Mesodermal cell (in vitro differentiated cells): ENCODE measurements around the gene KBTBD6.

Experiments
- H3K27ac ChIP-seq: 2 replicates; pipeline ENCODE4 v1.7.0; 2013; ENCODE audit warnings: mild to moderate bottlenecking, low read depth, low read length, moderate library complexity; ENCODE audit not compliant: severe bottlenecking
- H3K36me3 ChIP-seq: 2 replicates; pipeline ENCODE4 v1.7.1; 2013; ENCODE audit warnings: mild to moderate bottlenecking, low read length, moderate library complexity; ENCODE audit not compliant: control insufficient read depth, insufficient read depth
- H3K4me1 ChIP-seq: one replicate; pipeline ENCODE4 v1.7.1; 2013; ENCODE audit warnings: mild to moderate bottlenecking, low read length; ENCODE audit not compliant: insufficient read depth, control insufficient read depth, poor library complexity, severe bottlenecking
- H3K4me3 ChIP-seq: 2 replicates; pipeline ENCODE4 v1.7.0; 2013; ENCODE audit warnings: low read length, control low read depth, mild to moderate bottlenecking; ENCODE audit not compliant: insufficient read depth, poor library complexity, severe bottlenecking; ENCODE audit errors: extremely low read depth
- H3K9me3 ChIP-seq: 2 replicates; pipeline ENCODE4 v1.7.1; 2013; ENCODE audit warnings: mild to moderate bottlenecking, low read length, moderate library complexity; ENCODE audit not compliant: control insufficient read depth
- WGBS, 2 experiments: methylation state at CpG; one replicate each; pipeline ENCODE4 v1.1.5; 2013; ENCODE audit warnings: missing lambda C conversion rate in 2 of 2; ENCODE audit not compliant: insufficient coverage in 2 of 2; 5-methylcytosine and 5-hydroxymethylcytosine counted together

The KBTBD6 gene

DNA sequence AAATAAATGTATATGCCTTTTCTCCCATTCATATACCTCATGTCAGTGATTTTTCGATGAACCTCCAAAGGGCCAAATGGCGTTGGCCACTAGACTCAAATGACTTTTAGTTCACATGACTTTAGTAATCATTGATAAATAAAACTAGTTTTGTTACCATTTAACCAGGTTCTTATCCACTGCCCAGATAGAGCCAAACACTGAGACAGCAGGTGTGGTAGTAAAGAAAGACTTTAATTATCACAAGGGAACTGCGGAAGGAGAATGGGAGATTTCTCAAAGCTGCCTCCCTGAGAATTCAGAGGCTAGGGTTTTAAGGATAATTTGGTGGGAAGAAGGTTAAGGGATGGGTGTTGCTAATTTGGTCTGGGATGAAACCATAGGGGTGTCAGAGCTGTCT is 19.4 kb upstream of the KBTBD6 start:
- WGBS, 2 experiments = 88 to 100% methylated on average over 1 of the region's 3 CpGs

DNA sequence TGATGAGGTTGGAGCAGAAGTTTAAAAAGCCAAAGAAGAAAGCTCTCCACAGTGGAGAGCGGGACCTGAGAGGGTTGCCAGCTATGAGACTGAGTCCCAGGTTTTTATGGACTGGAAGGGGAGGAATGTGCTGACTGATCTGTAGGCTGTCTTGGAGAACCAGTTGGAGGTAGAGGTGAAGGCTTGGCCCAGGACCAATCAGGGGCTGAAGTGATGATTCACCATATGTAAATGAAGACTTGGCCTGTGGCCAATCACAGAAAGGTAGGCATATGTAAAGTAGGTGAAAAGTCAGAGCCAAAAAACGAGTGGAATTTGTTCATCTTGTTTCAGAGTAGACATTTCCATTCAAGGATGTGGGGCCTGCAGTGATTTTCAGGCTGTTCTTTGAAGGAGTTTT is 17.5 kb upstream of the KBTBD6 start:
- Histone ChIP-seq H3K4me3 (no peak overlapping the region), H3K36me3 (no peaks in the 10 kb centered on the region), H3K4me1 (no peaks in the 10 kb centered on the region), H3K27ac (no peak overlapping the region), H3K9me3 (peaks cover 45% of the 10 kb centered on the region)
- 82 to 100% methylated on average over 1 of the region's 2 CpGs for WGBS, 2 experiments

More for the DNA sequence above, 19.4 kb upstream of the KBTBD6 start:
- Histone ChIP-seq H3K4me3 (no peak overlapping the region), H3K9me3 (peaks cover 41% of the 10 kb centered on the region), H3K27ac (no peak overlapping the region), H3K36me3 (no peaks in the 10 kb centered on the region), H3K4me1 (no peaks in the 10 kb centered on the region)

DNA sequence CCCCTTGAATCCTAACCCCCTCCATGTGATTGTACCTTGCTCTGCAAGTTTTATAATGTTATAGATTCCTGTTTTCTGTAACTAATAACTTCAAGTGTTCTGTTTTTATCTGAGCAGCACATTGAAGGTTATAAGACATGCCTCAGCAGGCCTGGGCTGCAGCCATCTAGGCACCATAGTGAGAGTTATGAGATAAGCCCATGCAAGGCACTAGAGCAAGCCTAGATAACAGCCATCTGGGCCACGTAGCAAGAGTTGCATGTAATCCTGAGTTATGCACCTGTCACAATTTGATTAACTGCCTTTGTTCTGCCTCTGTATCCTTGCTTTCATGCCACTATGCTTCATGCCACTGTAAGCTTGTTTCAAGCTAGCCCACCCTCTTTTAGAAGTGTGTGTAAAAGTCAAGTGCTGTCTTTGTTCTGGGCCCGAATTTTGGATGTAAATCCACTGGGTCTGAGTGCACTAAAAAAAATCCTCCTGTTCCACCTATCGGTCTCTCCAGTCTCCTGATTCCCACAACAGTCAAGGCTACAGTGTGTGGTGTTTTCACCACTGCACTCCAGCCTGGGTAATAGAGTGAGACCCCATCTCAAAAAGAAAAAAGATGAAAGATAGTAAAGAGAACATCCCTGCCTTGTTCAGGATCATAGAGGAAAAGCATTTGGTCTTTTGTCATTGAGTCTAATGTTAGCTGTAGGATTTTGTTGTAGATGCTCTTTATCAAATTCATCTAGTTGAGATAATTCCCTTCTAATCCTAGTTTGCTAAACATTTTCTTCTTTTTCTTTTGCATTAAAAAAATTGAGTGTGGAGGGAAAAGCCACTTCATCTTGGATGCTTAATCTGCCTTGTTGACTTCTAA is 16.0 kb upstream of the KBTBD6 start:
- Histone ChIP-seq H3K27ac (no peak overlapping the region), H3K4me3 (no peak overlapping the region), H3K36me3 (peaks cover 4% of the 10 kb centered on the region), H3K4me1 (no peaks in the 10 kb centered on the region), H3K9me3 (peaks cover 49% of the 10 kb centered on the region)
- WGBS, 2 experiments = 87 to 89% methylated on average over 1 to 2 of the region's 3 CpGs

DNA sequence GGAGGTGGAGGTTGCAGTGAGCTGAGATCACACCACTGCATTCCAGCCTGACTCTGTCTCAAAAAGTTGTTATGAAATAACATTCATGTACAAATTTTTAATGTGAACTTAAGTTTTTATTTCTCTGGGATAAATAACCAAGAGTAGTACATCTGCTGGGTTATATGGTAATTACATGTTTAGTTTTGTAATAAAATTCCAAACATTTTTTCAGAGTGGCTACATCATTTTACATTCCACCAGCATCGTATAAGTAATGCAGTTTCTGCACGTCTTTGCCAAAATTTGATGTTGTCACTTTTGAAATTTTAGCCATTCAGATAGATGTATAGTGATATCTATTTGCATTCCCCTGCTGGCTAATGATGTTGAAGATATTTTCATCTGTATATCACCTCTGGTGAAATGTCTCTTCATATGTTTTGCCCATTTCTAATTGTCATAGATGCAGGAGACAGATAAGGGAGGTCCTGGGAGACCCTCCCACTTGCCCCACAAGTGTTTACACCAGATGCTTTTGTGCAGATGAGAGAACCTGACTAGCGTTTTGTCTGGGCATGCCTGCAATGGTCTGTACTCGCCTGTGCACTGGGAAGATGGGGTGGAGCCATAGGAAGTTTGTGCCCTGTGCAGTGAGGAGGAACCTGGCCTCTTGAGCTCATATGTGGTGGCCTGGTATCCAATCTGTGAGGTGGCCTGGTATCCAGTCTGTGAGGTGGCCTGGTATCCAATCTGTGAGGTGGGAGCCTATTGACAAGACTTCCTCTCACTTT is 12.7 kb upstream of the KBTBD6 start:
- 90 to 100% methylated on average over 2 of the region's 4 CpGs for WGBS, 2 experiments
- H3K27ac ChIP-seq = no peak overlapping the region
- H3K9me3 ChIP-seq = peaks cover 34% of the 10 kb centered on the region
- H3K4me3 ChIP-seq = no peak overlapping the region
- H3K36me3 ChIP-seq = peaks cover 4% of the 10 kb centered on the region
- no peaks in the 10 kb centered on the region for H3K4me1 ChIP-seq

DNA sequence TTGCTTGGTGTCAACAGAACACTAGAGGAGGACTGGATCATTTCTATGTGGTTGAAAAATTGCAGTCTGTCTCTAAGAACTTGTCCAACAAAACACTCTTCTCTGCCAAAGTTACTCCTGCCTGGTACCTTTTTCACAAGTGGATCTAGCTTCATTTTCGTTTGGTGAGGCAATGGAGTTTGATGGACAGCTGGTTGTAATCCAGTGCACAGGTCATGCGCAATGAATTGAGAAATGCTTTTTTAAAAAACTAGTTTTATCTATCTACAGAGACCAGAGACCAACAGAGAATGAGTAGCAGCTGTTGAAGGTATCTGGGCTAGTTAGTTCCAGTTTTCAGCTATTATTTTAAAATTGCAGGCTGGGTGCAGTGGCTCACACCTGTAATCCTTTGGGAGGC is 12.0 kb upstream of the KBTBD6 start:
- H3K27ac ChIP-seq = no peak overlapping the region
- 100% methylated on average over 1 of the region's 2 CpGs; no CpG with 5 or more reads in 1 of the 2 experiments for WGBS, 2 experiments
- H3K36me3 ChIP-seq = peaks cover 4% of the 10 kb centered on the region
- H3K4me1 ChIP-seq = no peaks in the 10 kb centered on the region
- H3K9me3 ChIP-seq = peaks cover 26% of the 10 kb centered on the region
- no peak overlapping the region for H3K4me3 ChIP-seq

DNA sequence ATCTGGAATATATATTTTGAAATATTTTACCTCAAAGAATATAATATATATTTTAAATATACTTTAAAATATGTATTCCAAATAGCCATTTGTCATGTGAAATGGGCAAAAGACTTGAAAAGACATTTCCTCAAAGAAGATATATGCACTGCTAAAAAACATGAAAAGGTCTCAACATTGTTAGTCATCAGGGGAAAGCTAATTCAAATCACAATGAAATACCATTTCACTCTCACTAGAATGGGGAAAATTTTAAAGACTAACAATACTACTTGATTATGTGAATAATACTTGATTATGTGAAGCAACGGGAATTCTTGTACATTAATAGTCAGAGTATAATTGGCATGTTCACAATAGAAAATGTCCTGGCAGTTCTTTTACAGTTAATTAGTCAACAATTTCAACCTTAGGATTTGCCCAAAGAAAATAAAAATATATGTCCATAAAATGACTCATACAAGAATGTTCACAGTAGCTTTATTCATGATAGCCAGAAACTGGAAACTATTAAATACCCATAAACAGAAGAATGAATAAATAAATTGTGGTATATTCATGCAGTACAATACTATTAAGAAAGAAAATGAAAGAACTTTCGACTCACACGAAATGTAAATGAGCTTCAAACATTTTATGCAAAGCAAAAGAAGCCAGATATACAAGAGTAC is 6.8 kb upstream of the KBTBD6 start:
- H3K9me3 ChIP-seq = peaks cover under 1% of the 10 kb centered on the region
- no CpG with 5 or more reads among the region's 3 CpGs for WGBS, 2 experiments
- H3K36me3 ChIP-seq = no peaks in the 10 kb centered on the region
- no peak overlapping the region for H3K27ac ChIP-seq
- no peak overlapping the region for H3K4me3 ChIP-seq
- H3K4me1 ChIP-seq = peaks cover 11% of the 10 kb centered on the region

DNA sequence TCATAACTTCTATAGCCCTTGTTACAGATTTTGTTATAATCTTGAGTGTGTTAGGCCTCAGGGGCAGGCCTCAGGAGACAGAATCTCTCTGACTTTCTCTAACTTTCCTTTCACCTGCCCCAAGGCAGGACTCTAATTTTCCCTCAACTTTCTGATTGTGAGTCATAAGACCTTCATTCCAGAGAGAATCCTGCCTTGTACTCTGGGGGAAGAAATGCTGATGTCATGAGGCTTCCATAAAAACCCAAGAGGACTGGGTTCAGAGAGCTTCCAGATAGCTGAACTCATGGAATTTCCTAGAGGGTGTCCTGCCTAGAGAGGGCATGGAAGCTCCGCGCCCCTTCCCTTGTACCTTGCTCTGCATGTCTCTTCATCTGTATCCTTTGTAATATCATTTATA is 5.3 kb upstream of the KBTBD6 start:
- Histone ChIP-seq H3K27ac (no peak overlapping the region), H3K4me1 (peaks cover 19% of the 10 kb centered on the region), H3K4me3 (no peak overlapping the region), H3K9me3 (no peaks in the 10 kb centered on the region), H3K36me3 (no peaks in the 10 kb centered on the region)
- no CpG with 5 or more reads among the region's 2 CpGs for WGBS, 2 experiments

DNA sequence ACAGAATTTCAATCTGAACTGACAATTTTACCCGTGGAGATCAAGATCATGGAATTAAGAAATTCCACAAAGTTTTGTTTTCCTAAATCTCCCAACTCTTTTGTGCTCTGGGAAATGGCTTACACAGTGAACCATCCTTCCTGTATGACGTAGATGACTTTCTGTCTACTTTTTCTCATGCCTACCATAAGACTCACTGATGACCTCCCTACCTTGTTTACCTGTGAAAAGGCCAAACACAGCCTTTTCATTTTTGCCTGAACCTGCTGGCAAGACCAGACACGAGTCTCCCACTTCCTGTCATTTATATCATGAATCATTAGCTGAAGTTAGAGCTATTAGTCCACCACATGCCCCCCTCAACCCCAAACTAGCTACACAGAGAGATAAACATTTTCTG is 4.6 kb upstream of the KBTBD6 start:
- H3K4me3 ChIP-seq = no peak overlapping the region
- no peak overlapping the region for H3K27ac ChIP-seq
- no peaks in the 10 kb centered on the region for H3K9me3 ChIP-seq
- 77 to 96% methylated on average over 3 of the region's 3 CpGs for WGBS, 2 experiments
- H3K4me1 ChIP-seq = peaks cover 19% of the 10 kb centered on the region
- H3K36me3 ChIP-seq = no peaks in the 10 kb centered on the region

DNA sequence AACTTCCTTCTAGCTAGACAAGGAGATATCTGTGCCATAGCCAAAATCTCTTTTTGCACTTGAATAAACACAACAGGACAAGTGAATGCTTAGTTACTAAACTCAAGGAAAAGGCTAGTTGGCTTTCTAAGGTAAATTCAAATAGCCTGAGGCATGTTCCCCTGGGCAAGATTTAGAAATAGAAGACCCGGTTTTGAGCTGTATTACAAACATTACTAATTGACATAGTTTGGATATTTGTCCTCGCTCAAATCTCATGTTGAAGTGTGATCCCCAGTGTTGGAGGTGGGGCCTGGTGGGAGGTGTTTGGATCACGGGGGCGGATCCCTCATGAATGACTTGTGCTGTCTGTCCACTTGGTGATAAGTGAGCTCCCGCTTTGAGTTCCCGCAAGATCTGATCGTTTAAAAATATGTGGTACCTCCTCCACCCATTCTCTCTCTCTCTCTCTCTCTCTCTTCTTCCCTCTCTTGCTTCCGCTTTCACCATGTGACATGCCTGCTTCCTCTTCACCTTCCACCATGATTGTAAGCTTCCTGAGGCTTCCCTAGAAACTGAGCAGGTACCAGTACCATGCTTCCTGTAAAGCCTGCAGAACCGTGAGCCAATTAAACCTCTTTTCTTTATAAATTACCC is 3.9 kb upstream of the KBTBD6 start:
- Histone ChIP-seq H3K27ac (no peak overlapping the region), H3K4me3 (no peak overlapping the region), H3K9me3 (no peaks in the 10 kb centered on the region), H3K4me1 (peaks cover 19% of the 10 kb centered on the region), H3K36me3 (no peaks in the 10 kb centered on the region)
- WGBS, 2 experiments = 85 to 99% methylated on average over 4 to 6 of the region's 9 CpGs

DNA sequence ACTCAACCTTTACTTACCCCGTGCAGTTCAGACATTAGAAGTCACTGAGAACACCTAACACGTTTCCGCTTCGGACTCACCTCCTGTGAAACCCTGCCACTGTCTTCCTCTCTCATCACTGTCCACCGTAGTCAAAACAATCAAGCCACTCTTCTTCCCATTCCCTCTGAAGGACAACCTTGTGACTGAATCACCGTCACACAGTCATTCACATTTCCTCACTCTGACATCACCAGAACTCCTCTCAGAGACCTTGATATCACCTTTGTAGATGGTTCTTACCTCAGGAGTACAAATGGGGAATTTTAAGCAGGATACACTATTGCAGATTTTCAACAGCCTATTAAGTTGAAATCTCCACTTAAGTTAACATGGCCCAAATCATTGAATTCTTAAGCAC is 1.3 kb upstream of the KBTBD6 start:
- Histone ChIP-seq H3K4me3 (peak overlapping the region; percentile 54), H3K27ac (no peak overlapping the region), H3K9me3 (no peaks in the 10 kb centered on the region), H3K36me3 (peaks cover 4% of the 10 kb centered on the region), H3K4me1 (peaks cover 19% of the 10 kb centered on the region)
- WGBS, 2 experiments = 95 to 96% methylated on average over 5 to 6 of the region's 6 CpGs
